GM10847 (cell line): ENCODE results near the gene DEPP1.
A peak's percentile ranks its signal among the peaks of the same experiment; 100 is the strongest.

ENCODE experiments used
- POLR2A ChIP-seq: IDR thresholded peaks from 2 replicates; pipeline ENCODE4 v1.6.1; 2011; ENCODE audit not compliant: insufficient read length; ENCODE audit errors: extremely low read depth

Gene DEPP1

GRCh38 chr10:44966816-44967509 is 11.6 kb downstream of the DEPP1 start:
- TF ChIP-seq POLR2A: no peak

DNA sequence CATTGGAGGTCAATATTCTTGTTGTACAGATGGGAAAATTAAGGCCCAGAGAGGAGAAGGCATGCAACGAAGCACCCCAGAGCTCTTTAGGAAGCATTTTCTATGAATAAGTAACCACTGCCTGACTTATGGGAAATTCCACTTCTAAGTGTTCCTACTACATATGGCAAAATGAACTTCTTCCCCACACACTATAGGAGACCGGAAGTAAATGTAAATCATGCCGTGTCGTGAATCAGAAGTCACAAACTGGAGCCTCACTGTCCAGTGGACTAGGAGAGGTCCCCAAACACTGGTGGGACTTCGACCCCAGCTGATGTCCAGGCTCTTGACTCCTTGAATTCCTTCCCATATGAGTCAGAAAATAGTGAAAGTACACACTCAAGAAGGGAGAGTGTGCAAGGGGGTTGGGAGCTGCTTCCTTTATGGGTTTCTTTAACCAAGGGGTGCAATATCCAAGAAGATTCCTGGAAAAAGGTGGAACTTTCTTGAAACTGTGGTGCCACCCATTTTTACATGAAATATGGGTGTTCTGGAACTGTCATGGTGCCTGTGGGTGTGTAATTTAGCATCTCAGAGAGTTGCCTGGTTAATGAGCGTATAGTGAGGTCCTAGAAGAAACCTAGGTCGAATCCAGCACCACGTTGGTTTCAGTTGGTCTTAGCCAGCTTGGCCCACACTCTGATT is 12.3 kb downstream of the DEPP1 start:
- TF ChIP-seq POLR2A: no peak

DNA sequence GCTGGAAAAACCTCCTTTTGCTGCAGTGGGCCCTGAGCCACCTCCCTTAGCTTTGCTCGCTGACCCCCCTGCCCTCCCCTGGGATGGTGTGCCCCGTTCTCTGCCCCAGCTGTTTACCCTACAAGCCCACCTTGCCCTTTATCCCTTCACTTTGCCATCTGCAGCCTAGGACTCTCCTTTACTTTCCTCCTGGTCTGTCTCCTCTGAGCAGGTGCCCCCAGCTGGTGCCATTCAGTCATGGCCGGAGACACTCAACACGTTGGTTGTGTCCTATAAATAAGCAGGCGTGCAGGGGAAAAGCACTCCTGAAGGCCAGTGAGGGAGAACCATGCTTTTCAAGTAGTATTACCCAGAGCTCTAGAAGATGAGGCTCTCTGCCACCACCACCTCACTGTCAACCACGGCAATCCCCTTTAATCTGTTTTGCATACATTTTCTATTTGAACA is 12.9 kb downstream of the DEPP1 start:
- TF ChIP-seq POLR2A: no peak

DNA sequence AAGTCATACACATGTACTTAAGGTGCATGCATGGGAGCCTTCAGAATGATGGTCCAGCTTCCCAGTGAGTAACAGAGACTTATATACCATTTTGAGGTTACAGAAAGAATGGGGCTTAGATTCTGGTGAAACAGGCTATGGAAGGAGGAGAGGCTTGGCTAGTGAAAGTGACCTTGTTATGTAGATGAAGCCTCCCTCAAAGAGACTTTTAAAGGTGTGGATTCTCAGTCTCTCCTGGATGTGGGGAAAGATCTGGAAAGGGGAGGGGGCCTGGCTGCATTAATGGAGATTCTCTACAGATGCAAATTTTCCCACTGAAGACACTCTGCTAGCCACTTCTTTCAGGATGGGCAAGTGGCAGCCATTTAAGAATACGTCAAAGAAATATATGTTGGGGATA is 13.5 kb downstream of the DEPP1 start:
- TF ChIP-seq POLR2A: no peak

- no peak for TF ChIP-seq POLR2A
Observed at GRCh38 chr10:44963772-44964633, 14.6 kb downstream of the DEPP1 start.

GRCh38 chr10:44962870-44963738 is 15.5 kb downstream of the DEPP1 start:
- no peak for TF ChIP-seq POLR2A

GRCh38 chr10:44961931-44962750 is 16.5 kb downstream of the DEPP1 start:
- TF ChIP-seq POLR2A: no peak

GRCh38 chr10:44961230-44961571 is 17.4 kb downstream of the DEPP1 start:
- TF ChIP-seq POLR2A: no peak

- no peak for TF ChIP-seq POLR2A
Observed at GRCh38 chr10:44960482-44961229, 18.0 kb downstream of the DEPP1 start.

DNA sequence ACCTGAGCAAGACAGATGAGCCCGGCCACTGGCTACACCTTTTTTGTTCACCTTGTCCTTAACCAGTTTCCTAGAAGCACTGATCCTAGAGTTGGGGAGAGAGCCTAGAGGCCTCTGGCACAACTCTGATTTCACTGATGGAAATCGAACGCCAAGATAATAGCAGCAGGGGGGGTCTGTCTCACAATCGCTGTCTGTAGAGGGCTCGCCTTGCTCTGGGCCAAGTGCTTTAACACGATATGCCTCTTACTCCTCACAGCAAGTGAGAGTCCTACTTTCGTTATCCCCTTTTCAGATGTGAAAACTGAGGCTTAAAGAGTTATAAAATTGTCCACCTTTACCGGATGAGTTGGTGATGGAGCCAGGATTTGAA is 18.5 kb downstream of the DEPP1 start:
- no peak for TF ChIP-seq POLR2A

DNA sequence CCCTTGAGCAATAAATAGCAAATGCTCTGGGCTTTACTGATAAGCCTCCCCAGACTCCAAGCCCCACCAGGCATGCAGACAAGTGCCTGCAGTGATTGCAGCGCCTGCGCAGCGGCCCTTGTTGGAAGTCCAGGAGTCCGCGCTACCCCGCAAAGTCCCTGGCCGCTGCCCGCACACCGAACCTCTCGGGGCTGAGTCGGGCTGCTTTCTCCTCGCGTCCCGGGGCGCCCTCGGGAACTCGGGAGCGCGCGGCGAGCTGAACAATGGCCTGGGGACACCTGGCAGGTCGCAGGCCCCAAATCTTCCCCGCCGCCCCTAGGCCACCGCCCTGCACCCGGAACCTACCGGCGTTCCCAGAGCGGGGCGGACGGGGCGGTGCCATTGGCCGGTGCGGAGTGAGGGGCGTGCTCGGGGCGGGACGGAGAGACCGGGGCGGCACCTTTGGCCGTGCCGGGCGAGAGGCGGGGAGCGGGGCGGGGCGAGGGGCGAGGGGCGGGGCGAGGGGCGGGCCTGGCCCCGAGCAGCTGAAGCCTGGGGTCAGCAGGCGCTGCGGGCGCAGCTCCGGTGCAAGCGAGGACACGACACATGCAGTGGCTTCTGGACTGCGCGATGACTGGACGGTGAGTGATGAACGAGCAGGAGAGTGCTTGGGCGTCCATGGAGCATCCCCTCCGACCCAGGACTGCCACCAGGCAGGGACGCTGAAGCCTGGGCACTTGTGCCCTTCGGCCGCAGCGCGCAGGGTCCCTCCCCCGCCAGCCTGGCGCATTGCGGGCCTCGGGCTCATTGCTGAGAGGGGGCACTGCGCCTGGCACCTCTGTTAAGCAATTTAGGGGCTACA is 19.1 kb downstream of the DEPP1 start, which contains the start of gene RASSF4:
Gene RASSF4, plus strand, starts transcription at position 556 of the 841 bp plus-strand sequence. CDS start 10,401 bp downstream, outside the sequence.
- TF ChIP-seq POLR2A: peak; percentile 85

GRCh38 chr10:44958898-44959246 is 19.7 kb downstream of the DEPP1 start:
- no peak for TF ChIP-seq POLR2A
